GM18951 (cell line): ENCODE data around the gene FCHSD1.
"Not testable (repeated sequence)": the region's sequence is repeated elsewhere in the genome, so short reads cannot be mapped to it uniquely, and the experiment has no call there.

ENCODE experiments used
- POLR2A ChIP-seq: IDR thresholded peaks from 4 replicates; pipeline ENCODE4 v1.6.1; 2011; ENCODE audit warnings: mild to moderate bottlenecking; ENCODE audit not compliant: insufficient read length, insufficient read depth; ENCODE audit errors: extremely low read depth
- in situ Hi-C: fragments of 300-500 bp; cut with MboI; formaldehyde crosslinking; loops from one replicate; pipeline ENCODE4 v1.12.0; 2022; ENCODE audit warnings: low sequenced_read_pairs, mixed read lengths, inconsistent platforms; ENCODE audit not compliant: unreplicated experiment

The FCHSD1 gene

GRCh38 chr5:141632650-141633049 is 18.6 kb downstream of the FCHSD1 start:
- no peak for TF ChIP-seq POLR2A
- in situ Hi-C loops: no loop called here

- no peak for TF ChIP-seq POLR2A
- in situ Hi-C loops: no loop called here
These were observed 20.6 kb downstream of the FCHSD1 start for GRCh38 chr5:141630570-141631140.

GRCh38 chr5:141628175-141628788 is 22.9 kb downstream of the FCHSD1 start:
- in situ Hi-C loops: no loop called here
- no peak for TF ChIP-seq POLR2A

GRCh38 chr5:141623611-141624010 is 27.6 kb downstream of the FCHSD1 start:
- no peak for TF ChIP-seq POLR2A
- in situ Hi-C loops: loop anchor here (5.0 kb wide), 1 partner anchor 36 kb away; no protein-coding TSS in a partner anchor

- no peak for TF ChIP-seq POLR2A
- in situ Hi-C loops: loop anchor here (5.0 kb wide), 1 partner anchor 36 kb away; no protein-coding TSS in a partner anchor
These were observed 28.0 kb downstream of the FCHSD1 start for GRCh38 chr5:141623186-141623585.

- in situ Hi-C loops: no loop called here
- TF ChIP-seq POLR2A: peak; percentile 88
These were observed 32.2 kb downstream of the FCHSD1 start, which contains the start of gene DIAPH1 for GRCh38 chr5:141618804-141619554. DIAPH1 (minus strand) TSS chr5:141619000; CDS start chr5:141618914, 86 bp downstream.

- no peak for TF ChIP-seq POLR2A
- in situ Hi-C loops: no loop called here
These were observed 33.0 kb downstream of the FCHSD1 start for GRCh38 chr5:141618030-141618803.

- in situ Hi-C loops: no loop called here
- no peak for TF ChIP-seq POLR2A
These were observed 33.6 kb downstream of the FCHSD1 start for GRCh38 chr5:141617682-141618029.

- no peak for TF ChIP-seq POLR2A
- in situ Hi-C loops: no loop called here
These were observed 34.1 kb downstream of the FCHSD1 start for GRCh38 chr5:141617128-141617527.

- in situ Hi-C loops: no loop called here
- TF ChIP-seq POLR2A: no peak
These were observed 35.1 kb downstream of the FCHSD1 start for GRCh38 chr5:141615991-141616720.

- in situ Hi-C loops: no loop called here
- TF ChIP-seq POLR2A: no peak
These were observed 37.9 kb downstream of the FCHSD1 start for GRCh38 chr5:141613344-141613743.

GRCh38 chr5:141611289-141611688 is 39.9 kb downstream of the FCHSD1 start:
- in situ Hi-C loops: no loop called here
- no peak for TF ChIP-seq POLR2A

GRCh38 chr5:141609921-141610320 is 41.3 kb downstream of the FCHSD1 start:
- in situ Hi-C loops: not testable (repeated sequence)
